OCI-LY3 (cell line): ENCODE measurements around the gene MYL2.
A peak's percentile ranks its signal among the peaks of the same experiment; 100 is the strongest.

ENCODE experiments used
- H2AFZ ChIP-seq: fragments of 200-600, 300-600 bp; shearing (Covaris generic); 2 replicates; pipeline ENCODE4 v1.6.0; 2014; ENCODE audit warnings: antibody characterized with exemption, low read depth, low read length
- H3K27ac ChIP-seq: fragments of 200-600, 300-600 bp; sonication (generic); 2 replicates; pipeline ENCODE4 v1.5.1; 2014; ENCODE audit warnings: mild to moderate bottlenecking, low read length, moderate library complexity, mixed read lengths
- H3K27me3 ChIP-seq: fragments of 200-600, 300-600 bp; sonication (generic); 2 replicates; pipeline ENCODE4 v1.6.1; 2014; ENCODE audit warnings: low read depth, low read length, mixed read lengths
- H3K36me3 ChIP-seq: fragments of 200-600, 300-600 bp; sonication (generic); replicated peaks from 2 replicates; pipeline ENCODE3; 2014; ENCODE audit warnings: low read depth, low read length, mixed read lengths
- H3K4me1 ChIP-seq: fragments of 300-600, 200-600 bp; sonication (generic); 2 replicates; pipeline ENCODE4 v1.6.1; 2014; ENCODE audit warnings: low read length, mixed read lengths
- H3K4me2 ChIP-seq: fragments of 200-600, 300-600 bp; sonication (generic); 2 replicates; pipeline ENCODE4 v1.6.1; 2014; ENCODE audit warnings: low read length, mixed read lengths
- H3K4me3 ChIP-seq: fragments of 300-600, 200-600 bp; sonication (generic); 2 replicates; pipeline ENCODE4 v1.5.1; 2014; ENCODE audit warnings: antibody characterized with exemption, mild to moderate bottlenecking, low read length, moderate library complexity
- H3K79me2 ChIP-seq: fragments of 300-600, 200-600 bp; shearing (Covaris generic); 2 replicates; pipeline ENCODE4 v1.6.1; 2014; ENCODE audit warnings: mild to moderate bottlenecking, low read length, mixed read lengths
- H3K9ac ChIP-seq: fragments of 300-600, 200-600 bp; shearing (Covaris generic); 2 replicates; pipeline ENCODE4 v1.6.0; 2014; ENCODE audit warnings: mild to moderate bottlenecking, low read length, moderate library complexity
- H3K9me3 ChIP-seq: fragments of 200-600, 300-600 bp; shearing (Covaris generic); 2 replicates; pipeline ENCODE4 v1.6.1; 2014; ENCODE audit warnings: low read length, mixed read lengths; ENCODE audit not compliant: insufficient read depth
- H4K20me1 ChIP-seq: fragments of 200-600, 300-600 bp; sonication (generic); 2 replicates; pipeline ENCODE4 v1.6.1; 2016; ENCODE audit warnings: low read length, mixed read lengths; ENCODE audit not compliant: insufficient read depth
- CTCF ChIP-seq: fragments of 200-600, 300-600 bp; sonication (generic); IDR thresholded peaks from 2 replicates; pipeline ENCODE4 v1.5.1; 2014; ENCODE audit warnings: antibody characterized with exemption, low read length, low read depth
- EZH2phosphoT487 ChIP-seq: fragments of 200-600 bp; shearing (Covaris generic); IDR thresholded peaks from 2 replicates; pipeline ENCODE4 v1.6.1; 2018; ENCODE audit warnings: antibody characterized with exemption, mixed run types, low read depth

MYL2 gene

GRCh38 chr12:110901401-110901800, 19.0 kb downstream of the MYL2 start:
- peaks cover 5% of the 10 kb centered on the region for H3K4me1 ChIP-seq
- H3K79me2 ChIP-seq, result no peaks in the 10 kb centered on the region
- no peaks in the 10 kb centered on the region for H4K20me1 ChIP-seq
- no peak overlapping the region for H3K4me2 ChIP-seq
- H3K27ac ChIP-seq, result no peak overlapping the region
- no peaks in the 10 kb centered on the region for H3K27me3 ChIP-seq
- TF ChIP-seq CTCF (no peak), EZH2phosphoT487 (no peak)
- no peak overlapping the region for H3K4me3 ChIP-seq
- no peaks in the 10 kb centered on the region for H3K36me3 ChIP-seq
- no peaks in the 10 kb centered on the region for H3K9me3 ChIP-seq
- no peak overlapping the region for H2AFZ ChIP-seq
- H3K9ac ChIP-seq, result no peak overlapping the region

- Histone ChIP-seq H3K4me2 (no peak overlapping the region), H3K36me3 (no peaks in the 10 kb centered on the region), H4K20me1 (no peaks in the 10 kb centered on the region), H3K27ac (no peak overlapping the region), H3K9me3 (no peaks in the 10 kb centered on the region), H3K4me3 (no peak overlapping the region), H3K79me2 (no peaks in the 10 kb centered on the region), H3K9ac (no peak overlapping the region), H2AFZ (no peak overlapping the region), H3K27me3 (no peaks in the 10 kb centered on the region), H3K4me1 (peaks cover 3% of the 10 kb centered on the region; the same call in 1 of the 2 replicates)
- TF ChIP-seq CTCF (no peak), EZH2phosphoT487 (no peak)
Observed at GRCh38 chr12:110896559-110896958, 23.8 kb downstream of the MYL2 start.

GRCh38 chr12:110893956-110894355, 26.4 kb downstream of the MYL2 start:
- no peak for TF ChIP-seq EZH2phosphoT487
- TF ChIP-seq CTCF, result no peak
- Histone ChIP-seq H3K9ac (no peak overlapping the region), H3K27me3 (no peaks in the 10 kb centered on the region), H3K27ac (no peak overlapping the region), H3K4me2 (peak overlapping the region; percentile 96), H3K79me2 (no peaks in the 10 kb centered on the region), H3K4me1 (peaks cover 3% of the 10 kb centered on the region; the same call in 1 of the 2 replicates), H3K36me3 (no peaks in the 10 kb centered on the region), H3K4me3 (peak overlapping the region; percentile 83), H3K9me3 (no peaks in the 10 kb centered on the region), H4K20me1 (no peaks in the 10 kb centered on the region), H2AFZ (peak overlapping the region; percentile 100; the same call in 1 of the 2 replicates)

GRCh38 chr12:110889361-110889760, 31.0 kb downstream of the MYL2 start:
- Histone ChIP-seq H2AFZ (no peak overlapping the region), H3K4me2 (no peak overlapping the region), H3K9me3 (no peaks in the 10 kb centered on the region), H3K9ac (no peak overlapping the region), H3K27ac (no peak overlapping the region), H3K27me3 (no peaks in the 10 kb centered on the region), H3K36me3 (no peaks in the 10 kb centered on the region), H4K20me1 (no peaks in the 10 kb centered on the region), H3K79me2 (no peaks in the 10 kb centered on the region), H3K4me1 (no peaks in the 10 kb centered on the region), H3K4me3 (no peak overlapping the region)
- TF ChIP-seq CTCF (no peak), EZH2phosphoT487 (no peak)
